ENCODE results near the gene TRMT11. TPM values are rescaled to one million over a fixed set of nuclear protein-coding genes. Genes with fewer than 3 reads are reported as not detected.
"Not testable (repeated sequence)": the region's sequence is repeated elsewhere in the genome, so short reads cannot be mapped to it uniquely, and the experiment has no call there.

Gene TRMT11
- total RNA-seq, 1 donor from 2014 or later = 27.9 TPM

- intact Hi-C loops (cut with micrococcal nuclease) = no loop called here
- DNase-seq (ENCODE audit: low spot score) = no peak
- peaks cover 31% of the 10 kb centered on the region for H3K36me3 Mint-ChIP-seq (ENCODE audit: low read depth)
- no peak overlapping the region for H3K27ac Mint-ChIP-seq
- H3K27me3 Mint-ChIP-seq (ENCODE audit: insufficient read depth) = no peaks in the 10 kb centered on the region
- peaks cover 5% of the 10 kb centered on the region for H3K9me3 Mint-ChIP-seq
- H3K4me1 Mint-ChIP-seq (ENCODE audit: low read depth) = no peaks in the 10 kb centered on the region
- no peak overlapping the region for H3K4me3 Mint-ChIP-seq
These were observed 55.7 kb downstream of the TRMT11 start for GRCh38 chr6:126042001-126042419.

DNA sequence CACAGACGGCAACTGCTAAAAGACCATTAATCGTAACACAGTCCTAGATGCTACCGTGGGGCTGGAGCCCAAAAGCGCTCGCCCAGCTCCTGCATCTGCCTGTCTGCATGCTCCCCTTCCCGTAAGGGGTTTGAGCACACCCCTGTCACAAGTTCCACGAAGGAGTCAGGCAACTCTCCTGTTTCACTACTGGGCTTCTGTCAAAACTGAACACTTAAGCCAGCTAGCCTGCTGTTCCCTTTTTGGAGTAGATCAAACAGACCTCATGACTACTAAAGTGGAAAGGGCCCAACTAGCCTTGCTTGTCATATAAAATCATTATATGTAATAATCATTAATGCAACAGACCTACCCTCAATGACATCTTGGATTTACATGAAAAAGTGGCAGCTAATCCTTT is 61.3 kb downstream of the TRMT11 start:
- Mint-ChIP-seq H3K36me3 (ENCODE audit: low read depth) (peaks cover 19% of the 10 kb centered on the region), H3K27ac (no peak overlapping the region), H3K27me3 (ENCODE audit: insufficient read depth) (no peaks in the 10 kb centered on the region), H3K4me3 (no peak overlapping the region), H3K9me3 (peaks cover 1% of the 10 kb centered on the region), H3K4me1 (ENCODE audit: low read depth) (no peaks in the 10 kb centered on the region)
- intact Hi-C loops (cut with micrococcal nuclease) = no loop called here
- DNase-seq (ENCODE audit: low spot score) = no peak

- Mint-ChIP-seq H3K9me3 (no peaks in the 10 kb centered on the region), H3K4me1 (ENCODE audit: low read depth) (no peaks in the 10 kb centered on the region), H3K27me3 (ENCODE audit: insufficient read depth) (no peaks in the 10 kb centered on the region), H3K4me3 (no peak overlapping the region), H3K27ac (no peak overlapping the region), H3K36me3 (ENCODE audit: low read depth) (peaks cover 20% of the 10 kb centered on the region)
- intact Hi-C loops (cut with micrococcal nuclease) = no loop called here
- DNase-seq (ENCODE audit: low spot score) = no peak
These were observed 62.3 kb downstream of the TRMT11 start for GRCh38 chr6:126048635-126049034.

- intact Hi-C loops (cut with micrococcal nuclease) = no loop called here
- Mint-ChIP-seq H3K4me3 (no peak overlapping the region), H3K27ac (no peak overlapping the region), H3K36me3 (ENCODE audit: low read depth) (peaks cover 14% of the 10 kb centered on the region), H3K27me3 (ENCODE audit: insufficient read depth) (no peaks in the 10 kb centered on the region), H3K4me1 (ENCODE audit: low read depth) (no peaks in the 10 kb centered on the region), H3K9me3 (no peaks in the 10 kb centered on the region)
- DNase-seq (ENCODE audit: low spot score) = no peak
These were observed 64.5 kb downstream of the TRMT11 start for GRCh38 chr6:126050795-126051194.

DNA sequence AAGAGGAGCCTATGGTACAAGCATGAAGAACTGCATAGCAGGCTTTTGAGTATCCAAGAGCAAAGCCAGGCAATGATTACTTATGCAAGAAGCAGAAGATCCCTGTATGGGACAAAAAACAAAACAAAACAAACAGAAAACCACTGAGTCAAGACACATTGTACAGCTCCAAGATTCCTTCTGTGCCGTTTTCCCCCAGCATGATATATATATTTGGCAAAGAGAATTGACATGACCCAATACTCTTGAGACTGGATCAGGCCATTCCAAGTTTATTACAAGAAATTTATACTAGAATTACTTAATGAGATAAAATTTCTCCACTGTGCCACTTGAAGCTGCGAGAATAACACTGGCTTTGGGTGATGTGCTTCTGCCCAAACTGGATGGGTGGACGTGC is 65.5 kb downstream of the TRMT11 start:
- H3K9me3 Mint-ChIP-seq = no peaks in the 10 kb centered on the region
- no peak overlapping the region for H3K27ac Mint-ChIP-seq
- H3K36me3 Mint-ChIP-seq (ENCODE audit: low read depth) = peaks cover 14% of the 10 kb centered on the region
- intact Hi-C loops (cut with micrococcal nuclease) = no loop called here
- H3K4me1 Mint-ChIP-seq (ENCODE audit: low read depth) = no peaks in the 10 kb centered on the region
- no peak for DNase-seq (ENCODE audit: low spot score)
- H3K27me3 Mint-ChIP-seq (ENCODE audit: insufficient read depth) = no peaks in the 10 kb centered on the region
- no peak overlapping the region for H3K4me3 Mint-ChIP-seq

GRCh38 chr6:126052485-126052884 is 66.1 kb downstream of the TRMT11 start:
- no peak overlapping the region for H3K4me3 Mint-ChIP-seq
- peaks cover 8% of the 10 kb centered on the region for H3K36me3 Mint-ChIP-seq (ENCODE audit: low read depth)
- H3K4me1 Mint-ChIP-seq (ENCODE audit: low read depth) = no peaks in the 10 kb centered on the region
- no peak for DNase-seq (ENCODE audit: low spot score)
- no peak overlapping the region for H3K27ac Mint-ChIP-seq
- H3K9me3 Mint-ChIP-seq = no peaks in the 10 kb centered on the region
- no peaks in the 10 kb centered on the region for H3K27me3 Mint-ChIP-seq (ENCODE audit: insufficient read depth)
- intact Hi-C loops (cut with micrococcal nuclease) = no loop called here

- H3K27me3 Mint-ChIP-seq (ENCODE audit: insufficient read depth) = no peaks in the 10 kb centered on the region
- H3K27ac Mint-ChIP-seq = no peak overlapping the region
- intact Hi-C loops (cut with micrococcal nuclease) = no loop called here
- peaks cover 3% of the 10 kb centered on the region for H3K36me3 Mint-ChIP-seq (ENCODE audit: low read depth)
- H3K4me1 Mint-ChIP-seq (ENCODE audit: low read depth) = no peaks in the 10 kb centered on the region
- H3K9me3 Mint-ChIP-seq = no peaks in the 10 kb centered on the region
- H3K4me3 Mint-ChIP-seq = no peak overlapping the region
- DNase-seq (ENCODE audit: low spot score) = no peak
These were observed 67.9 kb downstream of the TRMT11 start for GRCh38 chr6:126054258-126054702.

DNA sequence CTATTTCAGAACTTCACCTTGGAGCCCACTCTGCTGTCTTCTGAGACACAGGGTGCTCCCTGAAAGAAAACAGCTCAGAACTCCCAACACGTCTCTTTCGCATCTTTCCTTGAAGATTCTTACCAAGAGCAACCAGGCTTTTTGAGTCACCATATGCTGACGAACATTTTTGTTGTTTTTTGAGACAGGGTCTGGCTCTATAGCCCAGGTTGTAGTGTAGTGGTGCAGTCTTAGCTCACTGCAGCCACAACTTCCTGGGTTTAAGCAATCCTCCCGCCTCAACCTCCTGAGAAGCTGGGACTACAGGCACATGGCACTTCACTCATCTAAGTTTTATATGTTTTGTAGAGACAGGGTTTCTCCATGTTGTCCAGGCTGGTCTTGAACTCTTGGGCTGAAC is 68.5 kb downstream of the TRMT11 start:
- Mint-ChIP-seq H3K9me3 (no peaks in the 10 kb centered on the region), H3K27me3 (ENCODE audit: insufficient read depth) (no peaks in the 10 kb centered on the region), H3K4me1 (ENCODE audit: low read depth) (no peaks in the 10 kb centered on the region), H3K27ac (no peak overlapping the region), H3K36me3 (ENCODE audit: low read depth) (peaks cover 7% of the 10 kb centered on the region), H3K4me3 (no peak overlapping the region)
- no peak for DNase-seq (ENCODE audit: low spot score)
- intact Hi-C loops (cut with micrococcal nuclease) = no loop called here

DNA sequence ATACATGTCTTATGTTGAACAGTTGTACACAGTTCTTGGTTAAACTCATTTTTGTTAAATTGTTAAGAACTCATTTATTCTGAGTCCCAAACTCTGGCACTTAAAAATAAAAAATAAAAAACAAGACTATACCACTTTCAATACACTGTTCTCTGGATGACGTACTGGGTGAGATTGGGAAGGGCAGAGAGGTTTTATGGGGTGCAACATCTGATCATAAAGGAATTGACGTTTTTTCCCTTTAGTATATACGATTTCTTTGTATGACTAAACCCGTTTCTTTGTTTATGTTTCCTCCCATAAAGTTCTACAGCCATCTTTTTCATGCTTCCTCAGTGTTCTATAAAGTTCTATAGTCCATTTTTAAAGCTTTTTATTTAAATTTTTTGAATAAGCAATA is 69.1 kb downstream of the TRMT11 start:
- no peak for DNase-seq (ENCODE audit: low spot score)
- Mint-ChIP-seq H3K27me3 (ENCODE audit: insufficient read depth) (no peaks in the 10 kb centered on the region), H3K4me3 (no peak overlapping the region), H3K4me1 (ENCODE audit: low read depth) (no peaks in the 10 kb centered on the region), H3K27ac (no peak overlapping the region), H3K9me3 (no peaks in the 10 kb centered on the region), H3K36me3 (ENCODE audit: low read depth) (peaks cover 7% of the 10 kb centered on the region)
- intact Hi-C loops (cut with micrococcal nuclease) = no loop called here

GRCh38 chr6:126056355-126057004 is 70.1 kb downstream of the TRMT11 start:
- Mint-ChIP-seq H3K4me3 (no peak overlapping the region), H3K36me3 (ENCODE audit: low read depth) (peaks cover 7% of the 10 kb centered on the region), H3K27me3 (ENCODE audit: insufficient read depth) (no peaks in the 10 kb centered on the region), H3K27ac (no peak overlapping the region), H3K4me1 (ENCODE audit: low read depth) (no peaks in the 10 kb centered on the region), H3K9me3 (no peaks in the 10 kb centered on the region)
- no peak for DNase-seq (ENCODE audit: low spot score)
- intact Hi-C loops (cut with micrococcal nuclease) = no loop called here

DNA sequence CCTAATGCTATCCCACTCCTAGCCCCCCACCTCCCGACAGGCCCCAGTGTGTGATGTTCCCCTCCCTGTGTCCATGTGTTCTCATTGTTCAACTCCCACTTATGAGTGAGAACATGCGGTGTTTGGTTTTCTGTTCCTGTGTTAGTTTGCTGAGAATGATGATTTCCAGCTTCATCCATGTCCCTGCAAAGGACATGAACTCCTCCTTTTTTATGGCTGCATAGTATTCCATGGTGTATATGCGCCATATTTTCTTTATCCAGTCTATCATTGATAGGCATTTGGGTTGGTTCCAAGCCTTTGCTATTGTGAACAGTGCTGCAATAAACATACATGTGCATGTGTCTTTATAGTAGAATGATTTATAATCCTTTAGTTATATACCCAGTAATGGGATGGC is 71.7 kb downstream of the TRMT11 start:
- H3K27me3 Mint-ChIP-seq (ENCODE audit: insufficient read depth); H3K4me3 Mint-ChIP-seq; H3K4me1 Mint-ChIP-seq (ENCODE audit: low read depth); DNase-seq (ENCODE audit: low spot score); H3K27ac Mint-ChIP-seq; H3K36me3 Mint-ChIP-seq (ENCODE audit: low read depth); intact Hi-C loops (cut with micrococcal nuclease); H3K9me3 Mint-ChIP-seq: not testable (repeated sequence)

DNA sequence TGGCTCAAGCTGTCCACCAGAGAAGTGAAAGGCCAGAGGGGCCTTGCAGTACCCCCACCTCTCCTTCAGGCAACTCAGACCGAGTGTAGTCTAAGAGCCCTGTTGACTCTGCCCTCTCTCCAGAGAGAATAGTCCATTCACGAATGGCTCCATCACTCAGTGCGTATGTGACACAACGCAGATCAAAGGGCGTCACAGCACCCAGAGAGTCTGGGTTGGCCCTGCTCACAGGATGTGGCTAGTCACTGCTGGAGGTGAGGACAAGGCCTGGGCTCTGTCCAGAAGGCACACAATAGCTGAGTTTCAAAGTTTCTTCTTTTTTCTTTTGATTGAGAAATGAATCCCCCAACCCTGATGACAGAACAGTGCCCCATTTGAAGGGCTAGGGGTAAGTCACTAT is 74.1 kb downstream of the TRMT11 start:
- H3K27ac Mint-ChIP-seq = no peak overlapping the region
- intact Hi-C loops (cut with micrococcal nuclease) = no loop called here

GRCh38 chr6:126063512-126064146 is 77.3 kb downstream of the TRMT11 start:
- no peak overlapping the region for H3K27ac Mint-ChIP-seq
- H3K4me3 Mint-ChIP-seq = no peak overlapping the region
- intact Hi-C loops (cut with micrococcal nuclease) = no loop called here
- no peaks in the 10 kb centered on the region for H3K27me3 Mint-ChIP-seq (ENCODE audit: insufficient read depth)
- H3K9me3 Mint-ChIP-seq = no peaks in the 10 kb centered on the region
- no peaks in the 10 kb centered on the region for H3K4me1 Mint-ChIP-seq (ENCODE audit: low read depth)
- H3K36me3 Mint-ChIP-seq (ENCODE audit: low read depth) = peaks cover 8% of the 10 kb centered on the region
- no peak for DNase-seq (ENCODE audit: low spot score)

More for the DNA sequence above, 74.1 kb downstream of the TRMT11 start:
- H3K27me3 Mint-ChIP-seq (ENCODE audit: insufficient read depth) = no peaks in the 10 kb centered on the region
- H3K4me3 Mint-ChIP-seq = no peak overlapping the region
- H3K9me3 Mint-ChIP-seq = no peaks in the 10 kb centered on the region
- peaks cover 8% of the 10 kb centered on the region for H3K36me3 Mint-ChIP-seq (ENCODE audit: low read depth)
- DNase-seq (ENCODE audit: low spot score) = no peak
- H3K4me1 Mint-ChIP-seq (ENCODE audit: low read depth) = no peaks in the 10 kb centered on the region
